Ascending aorta (tissue), 2 donors: ENCODE data around the gene PLCD3. TPM values are rescaled to one million over a fixed set of nuclear protein-coding genes. Genes with fewer than 3 reads are reported as not detected.

ENCODE experiments used
- DNase-seq, 2 donors: peaks; one replicate each; pipeline ENCODE4 v3.0.0-alpha.2; 2019; ENCODE audit warnings: low spot score in 2 of 2
- H3K27ac ChIP-seq, 2 donors: fragments of 200-600 bp; sonication (generic); one replicate each; pipeline ENCODE4 v1.5.1; 2016 to 2017; ENCODE audit warnings: mild to moderate bottlenecking in 1 of 2
- H3K27me3 ChIP-seq: fragments of 200-600 bp; sonication (generic); one replicate; pipeline ENCODE4 v1.5.1; 2017
- H3K36me3 ChIP-seq, 2 donors: fragments of 200-600 bp; sonication (generic); one replicate each; pipeline ENCODE4 v1.5.1; 2016
- H3K4me1 ChIP-seq, 2 donors: fragments of 200-600 bp; sonication (generic); one replicate each; pipeline ENCODE4 v1.5.1; 2016 to 2017; ENCODE audit warnings: mild to moderate bottlenecking in 1 of 2
- H3K4me3 ChIP-seq, 2 donors: fragments of 200-600 bp; sonication (generic); one replicate each; pipeline ENCODE4 v1.5.1; 2016 to 2017; ENCODE audit warnings: mild to moderate bottlenecking in 1 of 2
- H3K9me3 ChIP-seq, 2 donors: fragments of 200-600 bp; sonication (generic); one replicate each; pipeline ENCODE4 v1.5.1; 2016
- CTCF ChIP-seq, 3 experiments: fragments of 200-600 bp in 2 of 3; fragments of 450-650 bp in 1 of 3; sonication (generic) in 2 of 3; IDR thresholded peaks; one replicate each; pipeline ENCODE4 v1.5.1; 2016 to 2019; ENCODE audit warnings: antibody characterized with exemption in 3 of 3, mild to moderate bottlenecking in 1 of 3, moderate library complexity in 1 of 3
- intact Hi-C: fragments of 100-400 bp; cut with DNase I; formaldehyde crosslinking; loops from one replicate; pipeline ENCODE4 v1.15.1; 2023
- total RNA-seq: library from RNA; depleted of rRNA; stranded (reverse); fragments of >200 nt; gene quantifications from one replicate; pipeline ENCODE4 v1.1.0, GENCODE V29; 2016

Gene PLCD3
- total RNA-seq, 1 donor from 2014 or later: 65.5 TPM

GRCh38 chr17:45073414-45074070, 58.8 kb downstream of the PLCD3 start:
- no peak for DNase-seq
- H3K36me3 ChIP-seq: peaks cover 21 to 28% of the 10 kb centered on the region in 2 donors

GRCh38 chr17:45070809-45071208, 61.5 kb downstream of the PLCD3 start:
- DNase-seq: no peak
- peaks cover 27 to 32% of the 10 kb centered on the region in 2 donors for H3K36me3 ChIP-seq
- no peaks in the 10 kb centered on the region for H3K27me3 ChIP-seq
- no peak overlapping the region for H3K4me3 ChIP-seq
- intact Hi-C loops: no loop called here
- no peak overlapping the region for H3K27ac ChIP-seq
- no peaks in the 10 kb centered on the region for H3K9me3 ChIP-seq
- H3K4me1 ChIP-seq: peaks cover 0 to 9% of the 10 kb centered on the region in 2 donors
- no peak for TF ChIP-seq CTCF (IDR thresholded peaks at IDR 0.05)

More at GRCh38 chr17:45073414-45074070, 58.8 kb downstream of the PLCD3 start:
- no peaks in the 10 kb centered on the region for H3K9me3 ChIP-seq
- no peaks in the 10 kb centered on the region for H3K27me3 ChIP-seq
- no peak for TF ChIP-seq CTCF (IDR thresholded peaks at IDR 0.05)
- H3K27ac ChIP-seq: peak overlapping the region in 1 of 2 donors; percentile 46
- H3K4me3 ChIP-seq: no peak overlapping the region
- H3K4me1 ChIP-seq: peaks cover 0 to 20% of the 10 kb centered on the region in 2 donors
- intact Hi-C loops: no loop called here

- no peak for TF ChIP-seq CTCF (IDR thresholded peaks at IDR 0.05)
- Histone ChIP-seq H3K36me3 (peaks cover 26 to 31% of the 10 kb centered on the region in 2 donors), H3K27me3 (no peaks in the 10 kb centered on the region), H3K9me3 (no peaks in the 10 kb centered on the region), H3K4me1 (peaks cover 0 to 6% of the 10 kb centered on the region in 2 donors), H3K27ac (no peak overlapping the region), H3K4me3 (no peak overlapping the region)
- intact Hi-C loops: no loop called here
- no peak for DNase-seq
These were observed 62.3 kb downstream of the PLCD3 start for GRCh38 chr17:45070001-45070400.

GRCh38 chr17:45067637-45068036, 64.7 kb downstream of the PLCD3 start:
- intact Hi-C loops: no loop called here
- Histone ChIP-seq H3K27ac (no peak overlapping the region), H3K4me1 (peaks cover 0 to 20% of the 10 kb centered on the region in 2 donors)

GRCh38 chr17:45063198-45063597, 69.1 kb downstream of the PLCD3 start:
- DNase-seq: no peak
- peaks cover 2 to 4% of the 10 kb centered on the region in 2 donors for H3K36me3 ChIP-seq
- H3K4me3 ChIP-seq: peak overlapping the region in 1 of 2 donors; percentile 84
- H3K27ac ChIP-seq: no peak overlapping the region
- peaks cover 11 to 44% of the 10 kb centered on the region in 2 donors for H3K4me1 ChIP-seq
- H3K27me3 ChIP-seq: no peaks in the 10 kb centered on the region
- H3K9me3 ChIP-seq: no peaks in the 10 kb centered on the region
- intact Hi-C loops: no loop called here
- TF ChIP-seq CTCF (IDR thresholded peaks at IDR 0.05): no peak

More at GRCh38 chr17:45067637-45068036, 64.7 kb downstream of the PLCD3 start:
- TF ChIP-seq CTCF (IDR thresholded peaks at IDR 0.05): no peak
- no peak for DNase-seq
- Histone ChIP-seq H3K36me3 (peaks cover 16 to 18% of the 10 kb centered on the region in 2 donors), H3K4me3 (no peak overlapping the region), H3K9me3 (no peaks in the 10 kb centered on the region), H3K27me3 (no peaks in the 10 kb centered on the region)
